GM21423 (cell line): Measurements from ENCODE around the gene HPS5.
"Not testable (repeated sequence)": the region's sequence is repeated elsewhere in the genome, so short reads cannot be mapped to it uniquely, and the experiment has no call there.

Source experiments
- ATAC-seq: cut with Tn5 transposase; IDR thresholded peaks from one replicate; pipeline ENCODE4 v1.9.1; 2021; ENCODE audit warnings: mild to moderate bottlenecking, moderate library complexity; ENCODE audit not compliant: unreplicated experiment

The HPS5 gene

DNA sequence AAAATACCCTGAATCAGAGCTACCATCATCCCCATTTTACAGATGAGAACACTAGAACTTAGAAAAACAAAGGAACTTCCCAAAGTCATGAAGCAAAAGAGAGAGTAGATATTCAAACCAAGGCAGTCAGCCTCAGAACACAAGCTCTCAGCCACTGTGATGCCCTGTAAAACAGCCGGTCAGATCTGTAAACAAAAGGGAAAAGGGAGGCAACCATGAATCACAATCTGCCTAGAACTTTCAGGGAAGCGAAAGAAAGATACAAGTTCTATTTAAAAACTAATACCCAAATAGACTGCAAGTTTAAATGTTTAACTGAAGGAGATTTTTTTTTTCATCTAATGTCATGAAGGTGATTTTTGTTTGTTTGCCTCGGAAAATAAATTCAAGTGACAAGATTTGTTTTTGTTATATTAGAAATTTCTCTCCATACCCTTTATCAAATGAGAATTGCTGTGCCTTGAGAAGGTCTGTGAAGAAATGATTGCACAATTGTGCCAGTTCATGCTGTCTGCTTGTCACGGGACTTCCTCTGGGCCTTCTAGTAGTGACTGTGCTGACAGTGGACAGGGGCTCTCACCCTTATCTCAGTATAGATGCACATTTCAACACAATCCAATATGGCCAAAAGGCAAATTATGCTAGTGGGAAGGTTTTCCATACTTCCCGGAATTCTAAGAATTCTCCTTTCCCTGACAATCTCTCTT lies 44.2 kb downstream of the HPS5 start:
- ATAC-seq, result no peak

DNA sequence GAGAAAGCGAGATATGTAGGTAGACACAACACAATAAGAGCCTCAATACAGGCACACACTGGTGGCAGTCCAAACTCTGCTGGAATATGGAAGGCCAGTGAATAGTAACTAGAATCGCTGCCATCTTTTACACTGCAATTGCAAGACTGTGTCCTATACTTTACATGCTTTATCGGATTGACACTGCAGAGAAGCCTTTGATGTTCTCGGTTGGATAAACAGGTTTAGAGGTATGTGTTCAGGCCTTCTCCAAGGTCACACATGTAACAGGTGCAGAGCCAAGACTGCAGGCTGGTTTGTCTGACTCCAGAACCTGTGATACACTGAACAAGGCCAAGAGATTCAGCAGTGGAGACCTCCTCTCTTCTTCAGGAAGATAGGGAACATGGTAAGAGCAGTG lies 50.7 kb downstream of the HPS5 start:
- no peak for ATAC-seq

DNA sequence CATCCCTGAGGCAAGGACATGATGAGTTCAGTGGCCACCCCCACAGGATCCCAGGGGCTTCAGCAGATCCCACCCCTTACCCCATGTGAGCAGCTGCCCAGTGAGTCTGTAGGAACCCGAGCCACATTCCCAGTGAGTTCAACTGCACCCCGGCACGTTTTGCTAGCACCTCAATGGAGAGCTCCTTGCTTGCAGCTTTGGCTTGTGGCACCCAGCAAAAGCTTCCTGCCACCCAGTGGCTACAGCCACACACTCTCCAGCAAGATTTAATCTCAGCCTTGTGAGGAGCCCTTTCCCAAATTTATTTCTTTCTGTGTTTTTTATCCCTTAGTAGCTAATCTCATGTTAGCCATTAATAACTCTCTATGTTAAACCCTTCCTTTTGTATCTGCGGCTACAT lies 51.8 kb downstream of the HPS5 start:
- ATAC-seq, result no peak

- not testable (repeated sequence) for ATAC-seq
These were observed 52.7 kb downstream of the HPS5 start for GRCh38 chr11:18269252-18269651.

DNA sequence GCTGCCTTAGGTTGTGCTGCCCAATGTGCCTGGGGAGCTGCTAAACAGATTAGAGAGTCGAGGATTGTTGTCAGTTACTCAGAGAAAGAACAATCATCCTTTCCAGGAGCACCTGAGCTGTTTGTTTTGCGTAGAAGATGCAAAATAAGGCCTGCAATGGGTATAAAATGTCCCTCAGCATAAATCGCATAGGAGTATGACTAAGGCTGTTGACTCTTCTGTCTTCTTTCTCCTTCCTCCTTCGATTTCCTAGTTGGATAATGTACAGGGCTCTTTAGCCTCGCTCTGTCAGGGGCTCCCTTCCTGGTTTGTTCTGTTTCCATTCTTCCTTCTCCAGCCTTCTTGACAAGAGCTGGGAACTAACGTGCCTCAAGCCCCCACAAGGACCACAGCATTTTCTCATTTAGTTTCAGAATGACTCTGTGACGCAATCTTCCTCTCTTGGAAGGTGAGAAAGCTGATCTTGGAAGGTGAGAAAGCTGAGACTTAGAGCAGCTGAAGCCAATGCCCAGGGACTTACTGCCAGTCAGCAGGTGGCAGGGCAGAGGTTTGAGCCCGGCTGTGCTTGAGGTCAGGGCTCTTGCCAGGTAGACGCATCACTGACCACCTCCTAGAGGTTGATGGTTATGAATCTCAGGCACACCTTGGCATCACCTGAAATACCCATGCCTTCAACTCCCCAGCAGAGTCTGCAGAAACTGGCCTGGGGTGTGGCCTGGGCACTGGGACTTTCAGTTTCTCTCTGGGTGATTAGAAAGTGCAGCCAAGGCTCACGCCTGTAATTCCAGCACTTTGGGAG lies 54.4 kb downstream of the HPS5 start:
- ATAC-seq, result peak; percentile 64

DNA sequence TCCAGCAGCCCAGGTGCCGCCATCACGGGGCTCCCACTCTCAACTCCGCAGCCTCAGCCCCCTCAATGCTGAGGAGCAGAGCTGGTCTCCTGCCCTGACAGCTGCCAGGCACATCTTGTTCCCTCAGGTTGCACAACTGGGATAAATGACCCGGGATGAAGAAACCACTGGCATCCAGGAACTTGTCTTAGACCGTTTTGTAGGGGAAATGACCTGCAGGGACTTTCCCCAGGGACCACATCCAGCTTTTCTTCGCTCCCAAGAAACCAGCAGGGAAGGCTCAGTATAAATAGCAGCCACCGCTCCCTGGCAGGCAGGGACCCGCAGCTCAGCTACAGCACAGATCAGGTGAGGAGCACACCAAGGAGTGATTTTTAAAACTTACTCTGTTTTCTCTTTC lies 56.0 kb downstream of the HPS5 start, which contains the start of gene SAA1:
TSS of gene SAA1 (plus strand) at position 316 of the 400 bp plus-strand sequence. CDS start 624 bp downstream, outside the sequence.
- no peak for ATAC-seq

- no peak for ATAC-seq
These were observed 57.0 kb downstream of the HPS5 start for GRCh38 chr11:18264677-18265555.

DNA sequence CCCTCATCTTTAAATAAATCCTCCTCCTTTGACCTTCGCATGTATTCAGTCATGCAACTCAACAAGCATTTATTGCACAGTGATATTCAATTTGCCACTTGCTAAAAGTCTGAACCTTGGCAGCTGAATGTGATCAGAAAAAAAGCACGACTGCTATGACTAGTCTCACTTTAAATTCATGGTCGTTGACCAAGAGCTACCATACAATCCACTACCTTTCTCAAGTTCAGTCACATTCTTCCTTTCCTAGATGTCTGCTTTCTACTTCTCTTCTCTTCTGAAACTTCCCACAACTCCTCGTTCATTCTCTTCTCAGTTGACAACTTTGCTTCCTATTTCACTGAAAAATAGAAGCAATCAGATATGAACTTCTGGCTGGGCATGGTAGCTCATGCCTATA lies 57.9 kb downstream of the HPS5 start:
- ATAC-seq, result no peak

GRCh38 chr11:18262681-18263350 lies 59.1 kb downstream of the HPS5 start:
- not testable (repeated sequence) for ATAC-seq

GRCh38 chr11:18261721-18262120 lies 60.2 kb downstream of the HPS5 start:
- ATAC-seq, result no peak

GRCh38 chr11:18259259-18259658 lies 62.7 kb downstream of the HPS5 start:
- ATAC-seq, result no peak

DNA sequence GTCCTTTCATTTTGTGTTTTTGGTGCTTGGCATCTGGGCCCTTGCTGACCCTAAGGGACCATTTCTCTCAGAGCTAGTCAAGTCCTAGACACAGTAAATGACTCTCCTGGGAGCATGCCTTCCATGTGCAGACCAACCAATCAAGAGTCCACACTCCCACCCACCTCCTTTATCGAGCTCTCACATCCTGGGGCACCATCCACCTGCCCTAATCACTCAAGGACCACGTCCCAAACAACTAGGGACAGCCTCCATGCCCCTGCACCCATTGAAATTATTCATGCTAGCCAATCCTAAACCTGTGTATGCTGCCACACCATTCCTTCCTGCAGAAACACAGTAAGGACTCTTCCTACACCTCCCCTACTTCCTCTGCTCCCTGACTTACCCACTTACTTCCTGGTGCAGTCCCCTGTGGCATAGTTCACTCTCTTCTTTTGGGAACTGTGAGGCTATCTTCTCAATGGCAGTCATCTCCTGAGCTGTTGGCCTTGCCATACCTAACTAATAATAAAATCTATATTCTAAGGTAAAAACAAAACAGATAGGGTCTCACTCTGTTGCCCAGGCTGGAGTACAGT lies 67.1 kb downstream of the HPS5 start:
- ATAC-seq, result no peak

- no peak for ATAC-seq
These were observed 68.1 kb downstream of the HPS5 start for GRCh38 chr11:18253778-18254338.

DNA sequence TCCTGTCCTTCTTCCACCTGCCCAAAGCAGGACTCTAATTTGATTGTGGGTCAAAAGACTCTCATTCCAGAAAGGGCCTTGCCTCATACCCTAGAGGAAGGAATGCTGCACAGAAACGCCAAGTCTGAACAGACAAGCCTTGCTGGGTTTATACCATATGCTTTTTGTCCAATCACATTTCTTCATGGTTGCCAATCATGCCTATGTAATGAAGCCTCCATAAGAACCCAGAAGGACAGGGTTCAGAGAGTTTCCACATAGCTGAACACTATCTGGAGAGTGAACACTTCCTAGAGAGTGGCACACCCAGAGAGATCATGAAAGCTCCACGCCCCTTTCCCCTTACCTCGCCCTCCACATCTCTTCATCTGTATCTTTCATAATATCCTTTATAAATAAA lies 68.7 kb downstream of the HPS5 start:
- no peak for ATAC-seq

DNA sequence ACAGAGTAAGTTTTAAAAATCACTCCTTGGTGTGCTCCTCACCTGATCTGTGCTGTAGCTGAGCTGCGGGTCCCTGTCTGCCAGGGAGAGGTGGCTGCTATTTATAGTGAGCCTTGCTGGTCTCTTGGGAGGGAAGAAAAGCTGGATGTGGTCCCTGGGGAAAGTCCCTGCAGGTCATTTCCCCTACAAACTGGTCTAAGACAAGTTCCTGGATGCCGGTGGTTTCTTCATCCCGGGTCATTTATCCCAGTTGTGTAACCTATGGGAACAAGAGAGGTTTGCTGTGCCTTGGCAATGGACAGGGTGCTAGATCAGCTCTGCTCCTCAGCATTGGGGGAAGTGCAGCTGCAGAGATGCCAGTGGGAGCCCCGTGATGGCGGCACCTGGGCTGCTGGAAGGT lies 73.4 kb downstream of the HPS5 start, which contains the start of gene SAA2:
TSS of gene SAA2 (minus strand) at position 108 of the 400 bp plus-strand sequence. CDS start 657 bp downstream, outside the sequence.
- ATAC-seq, result no peak

GRCh38 chr11:18247191-18247581 lies 74.8 kb downstream of the HPS5 start:
- peak; percentile 12 for ATAC-seq

DNA sequence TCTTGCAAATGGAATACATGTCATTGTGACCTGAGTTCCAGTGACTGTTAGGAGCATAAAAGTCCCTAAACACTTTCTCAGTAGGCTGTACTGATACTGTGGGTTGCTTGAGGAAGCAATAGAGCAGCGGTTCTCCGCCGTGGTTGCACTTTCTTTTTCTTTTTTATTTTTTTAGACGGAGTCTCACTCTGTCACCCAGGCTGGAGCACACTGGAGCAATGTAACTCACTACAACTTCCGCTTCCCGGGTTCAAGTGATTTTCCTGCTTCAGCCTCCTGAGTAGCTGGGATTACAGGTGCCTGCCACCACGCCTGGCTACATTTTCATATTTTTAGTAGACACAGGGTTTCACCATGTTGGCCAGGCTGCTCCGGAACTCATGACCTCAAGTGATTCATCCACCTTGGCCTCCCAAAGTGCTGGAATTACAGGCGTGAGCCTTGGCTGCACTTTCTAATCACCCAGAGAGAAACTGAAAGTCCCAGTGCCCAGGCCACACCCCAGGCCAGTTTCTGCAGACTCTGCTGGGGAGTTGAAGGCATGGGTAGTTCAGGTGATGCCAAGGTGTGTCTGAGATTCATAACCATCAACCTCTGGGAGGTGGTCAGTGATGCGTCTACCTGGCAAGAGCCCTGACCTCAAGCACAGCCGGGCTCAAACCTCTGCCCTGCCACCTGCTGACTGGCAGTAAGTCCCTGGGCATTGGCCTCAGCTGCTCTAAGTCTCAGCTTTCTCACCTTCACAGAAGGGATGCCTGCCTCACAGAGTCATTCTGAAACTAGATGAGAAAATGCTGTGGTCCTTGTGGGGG lies 75.4 kb downstream of the HPS5 start:
- peak; percentile 79 for ATAC-seq

DNA sequence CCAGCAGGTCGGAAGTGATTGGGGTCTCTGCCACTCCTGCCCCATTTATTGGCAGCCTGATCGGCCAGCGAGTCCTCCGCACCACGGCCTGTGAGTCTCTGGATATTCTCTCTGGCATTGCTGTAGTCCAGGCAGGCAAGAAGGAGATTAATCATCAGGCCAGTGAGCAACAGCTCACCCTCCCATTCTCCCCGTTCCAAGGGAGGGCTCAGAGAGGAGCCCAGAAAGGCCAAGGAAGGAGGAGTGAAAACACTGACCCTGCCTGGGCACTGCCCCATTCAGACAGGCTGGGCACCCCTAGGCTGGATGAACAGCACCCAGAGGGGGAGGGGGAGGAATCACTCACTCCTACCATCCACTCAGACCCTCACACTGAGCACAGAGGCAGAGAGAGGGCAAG lies 76.5 kb downstream of the HPS5 start:
- no peak for ATAC-seq

DNA sequence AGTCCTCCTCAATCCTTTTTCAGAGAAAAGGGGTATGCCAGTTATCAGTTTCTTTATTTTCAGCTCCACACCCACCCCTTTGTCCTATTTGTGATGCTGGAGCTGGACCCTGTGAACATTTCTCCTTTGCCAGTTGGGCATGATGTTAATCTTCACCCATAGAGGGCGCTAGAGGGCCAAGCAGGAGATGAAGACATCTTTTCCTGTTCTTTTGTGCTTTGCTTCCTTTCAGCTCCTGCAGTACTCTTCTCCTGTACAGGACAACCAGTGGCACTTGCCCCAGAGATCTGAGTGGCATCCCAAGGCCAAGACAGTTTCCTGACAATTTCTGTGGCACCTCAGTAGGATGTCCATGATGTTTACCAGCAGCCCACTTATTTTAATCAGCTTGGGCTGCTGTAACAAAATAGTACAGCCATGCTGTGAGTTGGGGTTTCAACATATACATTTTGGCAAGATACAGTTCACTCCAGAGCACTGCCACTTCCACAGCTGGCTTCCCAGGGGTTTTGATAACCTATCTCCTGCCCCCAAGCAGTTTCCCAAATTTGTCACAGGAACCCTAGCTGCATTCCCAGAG lies 78.1 kb downstream of the HPS5 start:
- ATAC-seq, result no peak
